HG03135 (cell line): ENCODE data around the gene GAB2.

Source experiments
- ATAC-seq: cut with Tn5 transposase; IDR thresholded peaks from one replicate; pipeline ENCODE4 v1.9.1; 2021; ENCODE audit warnings: mild to moderate bottlenecking, moderate library complexity; ENCODE audit not compliant: unreplicated experiment

The GAB2 gene

GRCh38 chr11:78403781-78404180 is 13.8 kb downstream of the GAB2 start:
- no peak for ATAC-seq

- no peak for ATAC-seq
Observed at GRCh38 chr11:78402847-78403246, 14.8 kb downstream of the GAB2 start.

- ATAC-seq, result no peak
Observed at GRCh38 chr11:78400702-78401101, 16.9 kb downstream of the GAB2 start.

DNA sequence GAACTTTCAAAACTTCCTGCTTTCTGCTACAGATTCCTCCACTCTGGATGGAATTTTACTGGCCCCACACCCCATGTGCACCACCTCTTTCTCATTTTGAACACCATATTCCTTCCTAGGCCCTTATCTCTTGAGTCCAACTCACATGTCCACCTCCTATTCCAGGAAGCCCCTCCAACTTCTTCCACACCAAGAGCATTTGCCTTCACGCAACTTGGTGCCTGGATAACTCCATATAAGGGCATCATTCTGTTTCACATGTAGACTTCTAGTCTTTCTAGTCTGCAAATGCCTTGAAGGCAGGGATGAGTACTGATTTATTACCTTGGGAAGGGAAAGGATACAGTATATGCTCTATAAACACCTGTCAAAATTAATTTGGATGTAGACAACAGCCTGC is 17.5 kb downstream of the GAB2 start:
- ATAC-seq, result no peak

DNA sequence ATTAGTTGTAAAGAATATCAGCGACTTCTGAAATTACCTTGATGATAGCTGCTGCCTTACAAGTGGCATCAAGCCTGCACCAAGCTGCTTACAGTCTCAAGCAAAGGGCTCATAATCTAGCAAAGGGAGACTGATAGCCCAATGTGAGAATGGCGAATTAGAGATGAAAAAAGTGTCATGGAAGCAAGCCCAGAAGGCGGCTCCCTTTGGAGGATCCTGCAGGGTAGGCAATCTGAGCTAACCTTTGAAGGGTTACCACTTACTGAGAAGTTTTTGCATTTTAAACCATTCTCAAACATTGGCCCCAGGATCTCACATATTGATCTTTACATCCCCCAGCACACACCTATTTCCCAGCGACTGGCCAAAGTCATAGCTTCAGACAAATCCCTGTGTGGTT is 18.5 kb downstream of the GAB2 start:
- ATAC-seq, result no peak

DNA sequence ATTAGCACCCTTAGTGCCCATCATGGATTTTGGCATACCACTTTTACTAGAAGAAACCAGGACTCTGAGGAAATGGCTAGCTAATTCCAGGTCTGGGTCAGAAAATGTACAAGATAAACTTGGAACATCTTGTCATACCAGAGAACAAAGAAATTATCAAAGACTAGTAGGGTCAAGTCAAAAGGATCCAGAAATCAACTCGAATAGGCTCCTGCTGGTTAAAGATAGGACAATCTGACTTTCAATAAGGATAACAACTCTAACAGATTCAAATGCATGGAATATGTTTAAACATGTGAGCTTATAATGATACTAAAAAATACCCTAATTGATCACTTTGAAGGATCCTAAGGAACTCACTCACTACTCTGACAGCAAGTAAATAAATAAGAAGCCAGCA is 18.9 kb downstream of the GAB2 start:
- no peak for ATAC-seq

- ATAC-seq, result peak; percentile 51
Observed at GRCh38 chr11:78397398-78397797, 20.2 kb downstream of the GAB2 start.

GRCh38 chr11:78395597-78395996 is 22.0 kb downstream of the GAB2 start:
- no peak for ATAC-seq

DNA sequence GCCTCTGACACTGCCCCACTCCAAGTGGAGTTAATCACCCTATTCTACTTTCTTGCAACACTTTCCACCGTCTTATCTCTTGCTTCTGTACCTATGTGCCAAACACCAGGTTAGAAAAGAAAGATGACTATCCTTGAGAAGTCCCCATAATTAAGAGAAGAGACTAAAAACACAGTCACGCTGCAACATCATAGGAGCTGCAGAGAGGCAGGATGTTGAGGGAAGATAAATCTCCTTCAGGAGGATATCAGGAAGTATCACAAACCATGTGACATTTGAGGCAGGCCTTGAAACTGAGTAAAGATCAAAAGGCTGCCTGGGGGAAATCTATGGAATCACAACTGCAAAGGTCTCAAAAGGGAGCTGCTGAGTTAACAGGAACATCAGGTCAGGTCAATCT is 24.8 kb downstream of the GAB2 start:
- no peak for ATAC-seq

DNA sequence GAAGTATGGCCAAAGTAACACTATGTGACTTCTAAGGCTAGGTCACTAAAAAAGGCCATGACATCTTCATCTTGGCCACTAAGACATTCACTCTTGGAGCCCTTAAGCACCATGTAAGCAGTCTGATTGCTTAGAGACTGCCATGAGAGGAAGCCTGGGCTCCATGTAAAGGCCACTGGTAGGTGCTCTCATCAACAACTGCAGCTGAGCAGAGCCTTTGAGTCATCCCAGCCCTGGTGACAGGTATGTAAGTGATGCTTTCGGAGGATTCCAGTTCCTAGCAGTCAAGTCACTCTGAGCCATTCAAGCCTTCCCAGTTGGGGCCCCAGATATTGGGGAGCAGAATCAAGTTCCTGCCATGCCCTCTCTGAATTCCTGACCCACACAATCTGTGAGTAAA is 26.2 kb downstream of the GAB2 start:
- no peak for ATAC-seq

DNA sequence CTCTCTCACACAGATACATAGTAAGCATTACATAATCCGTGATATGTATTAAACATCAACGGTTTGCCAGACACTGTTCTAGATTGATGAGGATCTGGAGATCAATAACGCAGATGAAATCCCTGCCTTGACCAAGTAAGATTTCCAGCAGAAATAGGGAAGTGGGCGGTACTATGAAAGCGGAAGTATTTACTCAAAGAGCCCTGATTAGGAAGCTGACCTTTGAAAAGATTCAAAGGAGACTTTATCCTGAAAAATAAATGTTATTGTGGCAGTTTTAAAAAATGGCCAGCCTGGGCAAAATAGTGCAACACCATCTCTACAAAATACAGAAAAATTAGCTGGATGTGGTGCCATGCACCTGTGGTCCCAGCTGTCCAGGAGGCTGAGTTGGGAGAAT is 26.8 kb downstream of the GAB2 start:
- ATAC-seq, result no peak

DNA sequence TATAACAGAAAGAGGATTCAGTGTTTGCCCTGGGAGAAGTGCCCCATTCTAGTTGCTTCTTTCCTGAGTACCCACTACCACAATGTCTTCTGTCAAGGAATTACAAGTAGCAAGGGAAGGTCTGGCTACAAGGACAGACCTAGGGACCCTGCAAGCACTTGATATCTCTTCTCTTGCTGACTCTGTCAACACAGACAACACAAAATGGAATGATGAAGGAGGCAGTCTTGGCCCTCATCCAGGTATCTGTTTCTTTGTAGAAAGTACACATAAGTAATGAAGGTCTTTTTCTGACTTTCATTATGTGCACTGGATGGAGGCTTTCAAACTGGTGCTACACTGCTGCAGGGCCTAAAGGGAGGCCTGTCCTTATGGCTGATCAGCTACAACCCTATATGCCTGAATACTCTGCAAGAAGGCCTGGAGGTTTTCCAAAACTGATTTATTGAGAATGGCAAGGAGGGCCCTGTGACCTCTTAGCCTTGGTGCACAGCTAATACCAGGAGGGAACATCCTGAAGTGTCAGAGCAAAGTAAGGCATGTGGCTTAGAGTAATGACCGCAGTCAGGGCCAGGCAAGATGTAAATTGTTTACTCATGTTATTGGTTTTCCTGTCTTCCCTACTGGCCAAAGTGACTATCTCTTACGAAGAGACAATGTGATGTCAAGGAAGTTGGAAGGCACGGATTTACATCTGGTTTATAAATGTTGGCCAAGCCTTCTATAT is 31.2 kb downstream of the GAB2 start:
- no peak for ATAC-seq

- no peak for ATAC-seq
Observed at GRCh38 chr11:78385205-78385604, 32.4 kb downstream of the GAB2 start.

DNA sequence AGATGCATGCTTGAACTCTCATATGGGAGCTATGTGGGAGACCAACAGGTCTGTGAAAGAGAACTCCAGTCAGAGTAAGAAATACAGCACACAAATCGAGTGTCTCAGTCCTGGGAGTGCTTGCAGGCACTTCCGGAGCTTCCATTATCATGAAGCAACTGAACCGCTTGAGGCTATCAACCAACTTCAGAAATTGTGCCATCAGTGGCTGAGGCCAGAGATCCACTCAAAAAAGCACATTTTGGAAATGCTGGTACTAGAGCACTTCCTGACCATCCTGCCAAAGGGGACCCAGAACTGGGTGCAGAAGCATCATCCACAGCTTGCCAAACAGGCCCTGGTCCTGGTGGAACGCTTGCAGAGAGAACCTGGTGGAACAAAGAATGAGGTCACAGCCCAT is 33.4 kb downstream of the GAB2 start:
- no peak for ATAC-seq

GRCh38 chr11:78381865-78382264 is 35.8 kb downstream of the GAB2 start:
- ATAC-seq, result no peak

DNA sequence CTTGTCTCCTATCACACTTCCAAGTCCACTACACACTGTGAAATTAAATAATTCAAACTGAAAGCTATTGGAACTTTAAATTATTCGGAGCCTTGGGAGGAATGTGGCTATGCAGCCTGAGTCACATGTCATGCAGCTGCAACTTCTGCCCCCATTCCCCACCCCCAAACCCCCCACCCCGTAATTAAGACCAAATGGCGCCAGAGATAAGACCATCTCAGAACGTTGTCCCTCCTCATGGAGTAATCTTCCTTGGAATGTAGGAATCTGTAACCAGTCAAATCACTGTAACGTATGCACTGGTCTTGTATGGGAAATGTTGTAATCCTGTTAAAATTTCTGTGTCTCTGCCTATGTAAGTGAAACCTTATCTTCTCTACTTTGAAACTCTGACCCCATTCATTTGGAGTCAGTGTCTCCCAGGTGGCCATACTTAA is 37.0 kb downstream of the GAB2 start:
- ATAC-seq, result no peak

- no peak for ATAC-seq
Observed at GRCh38 chr11:78379039-78379670, 38.5 kb downstream of the GAB2 start.

DNA sequence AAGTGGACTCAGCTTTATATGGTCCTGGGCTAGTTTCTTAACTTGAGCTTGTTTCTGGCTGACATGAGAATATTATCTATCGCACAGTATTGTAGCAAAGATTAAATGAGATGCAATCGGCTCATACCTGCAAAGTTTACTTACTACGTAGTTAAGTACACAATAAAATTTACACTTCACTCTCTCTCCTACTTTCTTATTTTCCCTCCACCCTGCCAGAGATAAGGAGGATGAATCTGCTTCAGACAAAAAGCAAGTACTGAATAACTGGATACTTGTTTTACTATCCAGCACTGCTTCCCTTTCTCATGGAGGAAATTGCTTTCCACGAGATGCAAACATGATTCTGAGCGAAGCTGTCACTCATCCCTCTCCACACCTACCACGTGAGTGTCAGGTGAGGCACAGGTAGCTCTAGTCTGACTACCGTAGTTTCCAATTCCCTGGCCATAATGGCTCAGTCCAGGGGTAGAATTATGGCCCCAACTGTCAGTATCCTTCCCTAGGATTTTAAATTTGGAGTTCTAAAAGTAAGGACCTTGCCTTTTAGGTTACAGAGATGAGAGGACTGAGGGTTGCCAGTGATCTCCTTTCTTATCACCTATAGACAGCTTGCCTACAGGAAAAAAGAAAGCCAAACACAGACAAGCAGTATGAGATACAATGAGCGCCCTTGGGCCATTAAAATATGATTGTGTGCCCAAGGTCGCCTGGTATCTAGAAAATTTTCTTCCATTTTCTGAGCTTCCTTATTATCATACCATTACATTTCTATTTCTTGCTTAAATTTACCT is 39.8 kb downstream of the GAB2 start:
- no peak for ATAC-seq

DNA sequence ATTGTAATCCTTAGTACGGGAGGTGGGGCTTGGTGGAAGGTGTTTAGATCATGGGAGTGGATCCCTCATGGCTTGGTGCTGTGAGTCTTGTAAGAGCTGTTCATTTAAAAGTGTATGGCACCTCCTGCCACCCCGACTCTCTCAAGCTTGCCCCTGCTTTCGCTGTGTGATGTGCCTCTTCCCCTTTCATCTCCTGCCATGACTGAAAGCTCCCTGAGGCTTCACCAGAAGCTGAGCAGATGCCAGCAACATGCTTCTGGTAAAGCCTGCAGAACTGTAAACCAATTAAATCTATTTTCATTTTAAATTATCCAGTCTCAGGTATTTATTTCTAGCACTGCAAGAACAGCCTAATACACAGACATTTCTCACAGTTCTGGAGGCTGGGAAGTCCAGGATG is 40.8 kb downstream of the GAB2 start:
- no peak for ATAC-seq

DNA sequence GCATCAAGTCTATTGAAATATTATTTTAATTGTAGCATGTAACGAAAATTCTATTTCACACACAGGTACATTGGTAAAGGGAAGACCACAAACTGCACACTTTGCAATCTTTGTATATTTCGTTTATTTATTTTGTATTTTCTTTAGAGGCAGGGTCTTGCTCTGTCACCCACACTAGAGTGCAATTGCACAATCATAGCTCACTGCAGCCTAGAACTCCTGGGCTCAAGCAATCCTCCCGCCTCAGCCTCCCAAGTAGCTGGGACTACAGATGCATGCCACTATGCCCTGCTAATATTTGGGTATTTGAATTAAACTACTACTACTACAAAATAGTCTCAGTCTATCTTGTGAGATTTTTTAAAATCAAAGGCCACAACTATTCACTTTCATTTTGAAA is 42.7 kb downstream of the GAB2 start:
- no peak for ATAC-seq

- ATAC-seq, result no peak
Observed at GRCh38 chr11:78373689-78374088, 43.9 kb downstream of the GAB2 start.
